Smooth muscle cell (in vitro differentiated cells): Measurements from ENCODE around the gene HSDL1. TPM values are rescaled to one million over a fixed set of nuclear protein-coding genes. Genes with fewer than 3 reads are reported as not detected.

Experiments used
- DNase-seq: peaks from one replicate; lab custom pipeline; 2025; ENCODE audit not compliant: unreplicated experiment; lab: John Stamatoyannopoulos, UW
- H2AFZ ChIP-seq: fragments of 200-600 bp; sonication (generic); 2 replicates; pipeline ENCODE4 v1.6.0; 2016; ENCODE audit warnings: antibody characterized with exemption, low read depth, mild to moderate bottlenecking
- H3F3A ChIP-seq: fragments of 200-600 bp; sonication (generic); 2 replicates; pipeline ENCODE4 v1.6.0; 2017; ENCODE audit warnings: antibody characterized with exemption, low read depth
- H3K27ac ChIP-seq: fragments of 200-600 bp; sonication (generic); 2 replicates; pipeline ENCODE4 v1.5.1; 2016; ENCODE audit warnings: low read depth, mild to moderate bottlenecking
- H3K27me3 ChIP-seq: fragments of 200-600 bp; sonication (generic); 2 replicates; pipeline ENCODE4 v1.6.1; 2016; ENCODE audit warnings: low read depth, mild to moderate bottlenecking
- H3K36me3 ChIP-seq: fragments of 200-600 bp; sonication (generic); 2 replicates; pipeline ENCODE4 v1.5.1; 2016; ENCODE audit warnings: low read depth
- H3K4me1 ChIP-seq: fragments of 200-600 bp; sonication (generic); 2 replicates; pipeline ENCODE4 v1.5.1; 2016; ENCODE audit warnings: low read depth
- H3K4me2 ChIP-seq: fragments of 200-600 bp; sonication (generic); 2 replicates; pipeline ENCODE4 v1.6.0; 2016; ENCODE audit warnings: mild to moderate bottlenecking
- H3K4me3 ChIP-seq: fragments of 200-600 bp; sonication (generic); 2 replicates; pipeline ENCODE4 v1.5.1; 2016; ENCODE audit warnings: mild to moderate bottlenecking
- H3K79me2 ChIP-seq: fragments of 200-600 bp; sonication (generic); 2 replicates; pipeline ENCODE4 v1.6.0; 2016; ENCODE audit warnings: low read depth, mild to moderate bottlenecking
- H3K9ac ChIP-seq: fragments of 200-600 bp; sonication (generic); 2 replicates; pipeline ENCODE4 v1.6.0; 2016; ENCODE audit warnings: low read depth
- H3K9me3 ChIP-seq: fragments of 200-600 bp; sonication (generic); replicated peaks from 2 replicates; pipeline ENCODE4 v1.5.1; 2016; ENCODE audit warnings: low read depth
- H4K20me1 ChIP-seq: fragments of 200-600 bp; sonication (generic); 2 replicates; pipeline ENCODE4 v1.6.0; 2016; ENCODE audit warnings: low read depth
- CTCF ChIP-seq: fragments of 200-600 bp; sonication (generic); IDR thresholded peaks from 2 replicates; pipeline ENCODE4 v1.5.1; 2017; ENCODE audit warnings: borderline replicate concordance, mild to moderate bottlenecking, antibody characterized with exemption; ENCODE audit not compliant: insufficient read depth, poor library complexity, severe bottlenecking
- WGBS: methylation state at CpG from one replicate; pipeline ENCODE4 v1.1.7; 2016; ENCODE audit warnings: low lambda C conversion rate; 5-methylcytosine and 5-hydroxymethylcytosine counted together
- polyA plus RNA-seq: library from polyadenylated mRNA; unstranded; fragments of >200 nt; fragmentation: Nextera tagmentation; extraction: Ambion mirVana; gene quantifications from 2 replicates; pipeline ENCODE4 v1.2.1, GENCODE V29; 2016
- total RNA-seq: library from RNA; depleted of rRNA; stranded (reverse); fragments of >200 nt; gene quantifications from 2 replicates; pipeline ENCODE4 v1.2.3, GENCODE V29; 2014

The HSDL1 gene
- total and polyA plus RNA-seq, 2 experiments from 2014 or later: 15.4 to 27.3 TPM

- no peak for DNase-seq
- no peak overlapping the region for H2AFZ ChIP-seq
- TF ChIP-seq CTCF: no peak
Observed at GRCh38 chr16:84177741-84178073, 32.7 kb upstream of the HSDL1 start.

GRCh38 chr16:84176192-84177053 lies 31.4 kb upstream of the HSDL1 start:
- peaks cover 9% of the 10 kb centered on the region for H3F3A ChIP-seq
- no peak overlapping the region for H2AFZ ChIP-seq
- H3K4me3 ChIP-seq: no peak overlapping the region
- H3K4me2 ChIP-seq: peak overlapping the region; percentile 69
- H3K27ac ChIP-seq: peak overlapping the region; percentile 95
- peaks cover 5% of the 10 kb centered on the region for H4K20me1 ChIP-seq
- H3K79me2 ChIP-seq: no peaks in the 10 kb centered on the region
- DNase-seq: no peak
- no peak for TF ChIP-seq CTCF
- H3K27me3 ChIP-seq: no peaks in the 10 kb centered on the region
- no peaks in the 10 kb centered on the region for H3K36me3 ChIP-seq
- no peak overlapping the region for H3K9ac ChIP-seq
- WGBS: 87% methylated on average over 18 of the region's 18 CpGs
- peaks cover 3% of the 10 kb centered on the region for H3K4me1 ChIP-seq
- H3K9me3 ChIP-seq: no peaks in the 10 kb centered on the region

More at GRCh38 chr16:84177741-84178073, 32.7 kb upstream of the HSDL1 start:
- Histone ChIP-seq H3K4me1 (peaks cover 3% of the 10 kb centered on the region), H3K36me3 (no peaks in the 10 kb centered on the region), H3K4me3 (no peak overlapping the region), H3K9me3 (no peaks in the 10 kb centered on the region), H3K27ac (peak overlapping the region; percentile 95), H3K27me3 (no peaks in the 10 kb centered on the region), H4K20me1 (peaks cover 5% of the 10 kb centered on the region), H3F3A (peaks cover 9% of the 10 kb centered on the region), H3K4me2 (peak overlapping the region; percentile 69), H3K9ac (peak overlapping the region; percentile 71), H3K79me2 (no peaks in the 10 kb centered on the region)
- WGBS: 35% methylated on average over 9 of the region's 9 CpGs

GRCh38 chr16:84175350-84176081 lies 30.5 kb upstream of the HSDL1 start:
- no peak for DNase-seq

More at GRCh38 chr16:84175350-84176081, 30.5 kb upstream of the HSDL1 start:
- Histone ChIP-seq H3K9ac (no peak overlapping the region), H3K4me3 (no peak overlapping the region), H3K9me3 (no peaks in the 10 kb centered on the region), H3K4me1 (peaks cover 3% of the 10 kb centered on the region), H3K27me3 (no peaks in the 10 kb centered on the region), H2AFZ (no peak overlapping the region), H4K20me1 (peaks cover 5% of the 10 kb centered on the region), H3K79me2 (no peaks in the 10 kb centered on the region), H3K36me3 (no peaks in the 10 kb centered on the region), H3F3A (peaks cover 9% of the 10 kb centered on the region), H3K4me2 (no peak overlapping the region), H3K27ac (no peak overlapping the region)
- TF ChIP-seq CTCF: peak; percentile 72
- WGBS: 50% methylated on average over 10 of the region's 10 CpGs
